GM12874 (cell line): ENCODE data around the gene WLS.

Experiments
- CTCF ChIP-seq: IDR thresholded peaks from 2 replicates; pipeline ENCODE4 v1.5.1; 2011; ENCODE audit warnings: low read depth, mild to moderate bottlenecking, control low read depth, low read length, moderate library complexity; ENCODE audit not compliant: insufficient read depth

The WLS gene

DNA sequence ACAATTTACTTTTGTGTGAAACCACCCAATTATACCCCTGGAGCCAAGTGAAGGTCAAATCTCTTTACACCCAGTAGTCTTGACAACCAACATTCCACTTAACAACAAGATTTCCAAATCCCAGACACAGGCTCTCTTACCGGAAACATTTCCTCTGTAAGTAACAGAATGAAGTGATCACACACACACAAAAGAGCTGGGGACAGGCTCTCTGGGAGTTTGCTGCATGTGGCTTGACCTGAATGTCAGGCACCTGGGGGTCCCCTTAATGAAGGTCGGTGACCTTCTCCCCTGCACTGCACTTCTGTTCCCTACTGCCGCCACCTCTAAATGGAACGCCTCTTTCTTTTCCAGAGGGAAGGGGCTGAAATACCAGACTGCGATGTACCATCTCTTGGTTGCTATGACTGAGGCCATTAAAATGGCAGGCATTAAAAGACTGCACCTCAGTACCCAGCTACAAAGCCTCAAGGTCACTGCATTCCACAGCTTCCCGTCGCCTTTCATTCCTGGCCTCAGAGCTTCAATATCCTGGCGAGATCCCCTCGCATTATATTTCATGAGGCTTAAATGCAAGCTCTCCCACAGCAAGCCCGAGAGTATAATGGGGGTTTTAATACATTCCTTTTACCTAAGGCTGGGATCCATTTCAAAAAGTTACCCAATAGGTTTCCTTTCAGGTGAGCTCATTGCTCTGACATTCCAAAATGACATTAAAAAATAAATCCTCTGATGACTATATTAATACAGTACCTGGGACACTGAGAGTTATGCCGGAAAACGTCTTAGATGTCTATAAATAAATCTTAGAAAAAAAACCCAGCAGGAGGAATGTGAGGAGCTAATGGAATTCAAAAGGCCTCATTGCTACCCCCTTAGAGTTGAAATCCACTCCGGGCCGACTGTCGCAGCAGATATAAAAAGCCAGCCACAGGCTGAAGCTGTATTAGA is 91.0 kb downstream of the WLS start:
- TF ChIP-seq CTCF, result no peak

- no peak for TF ChIP-seq CTCF
Measured at GRCh38 chr1:68140536-68140935, 91.8 kb downstream of the WLS start.

GRCh38 chr1:68136187-68136586 is 96.1 kb downstream of the WLS start:
- no peak for TF ChIP-seq CTCF

DNA sequence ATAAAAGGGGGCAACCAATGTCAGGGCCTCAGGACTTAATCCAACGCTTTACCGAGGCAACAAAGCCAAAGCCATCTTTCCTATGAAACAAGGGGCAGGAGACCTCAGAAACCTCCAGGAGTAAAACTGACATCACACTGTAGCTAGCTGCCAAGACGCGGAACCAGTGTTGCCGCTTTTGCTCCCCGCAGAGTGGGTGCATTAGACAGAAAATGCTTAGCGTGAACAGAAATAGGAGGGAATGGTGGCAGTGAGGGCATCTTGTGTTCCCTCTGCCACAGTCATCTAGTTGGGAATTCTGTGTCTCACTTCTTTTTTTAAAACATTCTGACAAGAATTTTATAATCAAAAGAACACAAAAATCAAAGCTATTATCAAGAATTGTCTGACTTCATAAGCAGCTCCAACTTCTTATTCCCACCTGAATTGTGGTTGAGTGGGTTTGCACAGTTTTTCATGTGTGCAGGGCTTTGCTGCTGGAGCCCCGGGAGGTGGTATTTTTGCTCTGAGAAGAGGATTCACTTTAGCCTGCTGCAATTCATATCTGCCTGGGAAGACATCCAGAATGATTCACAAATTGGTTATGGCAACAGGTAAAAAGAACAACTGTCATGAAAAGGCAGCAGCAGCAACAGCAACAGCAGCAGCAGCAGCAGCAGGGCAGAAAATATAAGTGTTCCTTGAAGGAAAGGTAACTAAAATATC is 99.7 kb downstream of the WLS start:
- TF ChIP-seq CTCF, result no peak

GRCh38 chr1:68131261-68131660 is 101.1 kb downstream of the WLS start:
- TF ChIP-seq CTCF, result no peak

GRCh38 chr1:68129536-68130250 is 102.6 kb downstream of the WLS start:
- TF ChIP-seq CTCF, result no peak

GRCh38 chr1:68128820-68129219 is 103.5 kb downstream of the WLS start:
- TF ChIP-seq CTCF, result no peak
